Measurements from ENCODE around the gene NDUFS2. TPM values are rescaled to one million over a fixed set of nuclear protein-coding genes. Genes with fewer than 3 reads are reported as not detected.
A peak's percentile ranks its signal among the peaks of the same experiment; 100 is the strongest.
"Not testable (repeated sequence)": the region's sequence is repeated elsewhere in the genome, so short reads cannot be mapped to it uniquely, and the experiment has no call there.

NDUFS2 gene
- total RNA-seq, 1 donor from 2014 or later, result 334 TPM

DNA sequence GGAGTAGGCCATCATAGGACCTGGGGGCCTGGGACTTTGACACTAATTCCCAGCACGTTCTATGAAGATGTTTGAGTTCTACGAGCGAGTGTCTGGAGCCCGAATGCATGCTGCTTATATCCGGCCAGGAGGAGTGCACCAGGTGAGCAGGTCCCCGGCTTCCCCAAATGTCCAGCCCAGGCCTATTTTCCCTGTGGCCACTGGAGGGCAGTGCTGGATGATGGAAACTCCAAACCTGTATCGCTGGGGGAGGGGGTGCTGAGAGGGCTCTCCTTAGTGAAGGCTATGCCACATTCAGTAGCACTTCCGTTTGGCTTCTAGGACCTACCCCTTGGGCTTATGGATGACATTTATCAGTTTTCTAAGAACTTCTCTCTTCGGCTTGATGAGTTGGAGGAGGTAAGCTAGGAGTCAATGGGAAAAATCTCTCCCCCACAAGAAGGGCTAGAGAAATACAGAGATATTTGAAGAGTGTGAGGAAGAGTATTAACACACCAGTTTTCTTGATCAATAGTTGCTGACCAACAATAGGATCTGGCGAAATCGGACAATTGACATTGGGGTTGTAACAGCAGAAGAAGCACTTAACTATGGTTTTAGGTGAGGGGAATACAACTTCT, 7.7 kb downstream of the NDUFS2 start:
- intact Hi-C loops (cut with DNase I), result loop anchor here (2.0 to 5.0 kb wide), 2 partner anchors 15 to 172 kb away; no protein-coding TSS in a partner anchor
- peak; percentile 44 for ATAC-seq
- DNase-seq (ENCODE audit: missing footprints), result peak; percentile 87

DNA sequence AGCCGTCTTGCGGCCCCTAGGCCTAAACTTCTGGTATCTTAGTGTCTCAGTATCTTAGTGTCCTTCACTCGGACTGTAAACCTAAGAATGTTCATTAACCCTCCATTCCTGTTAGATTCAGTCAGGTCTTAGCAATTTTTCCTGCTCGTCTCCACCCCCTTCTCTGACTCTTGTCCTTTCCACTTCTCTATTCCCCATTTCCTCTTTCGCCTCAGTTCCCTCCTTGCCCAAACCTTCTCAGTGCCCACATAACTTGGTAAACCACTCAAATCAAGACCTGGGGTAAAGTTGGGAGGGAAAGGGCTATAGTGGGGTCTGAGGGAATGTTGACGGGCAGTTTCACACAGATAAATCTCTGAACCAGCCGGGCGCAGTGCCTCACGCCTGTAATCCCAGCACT, 12.2 kb downstream of the NDUFS2 start:
- DNase-seq (ENCODE audit: missing footprints) (no peak), ATAC-seq (no peak)
- intact Hi-C loops (cut with DNase I), result no loop called here

DNA sequence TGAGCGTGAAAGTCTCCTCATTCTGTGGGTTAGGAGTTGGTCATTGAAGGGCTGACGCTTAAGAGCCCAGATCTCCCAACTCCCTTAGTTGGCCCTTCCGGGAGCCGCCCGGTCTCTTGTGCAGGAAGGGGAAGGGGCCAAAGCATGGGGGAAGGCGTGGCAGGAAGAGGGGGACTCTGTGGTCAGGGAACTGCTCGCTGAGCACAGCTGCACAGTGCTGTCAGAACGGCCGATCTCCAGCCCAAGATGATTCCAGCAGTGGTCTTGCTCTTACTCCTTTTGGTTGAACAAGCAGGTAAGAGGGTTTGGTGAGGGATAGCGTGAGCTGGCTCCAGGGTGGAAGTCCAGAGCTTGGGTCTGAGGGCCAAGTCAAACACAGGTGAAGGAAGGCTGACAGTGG, 12.9 kb downstream of the NDUFS2 start, which contains the start of gene FCER1G:
Gene FCER1G, plus strand, starts transcription at position 220 of the 400 bp plus-strand sequence. Its CDS starts 27 bp downstream, at position 247.
- peak; percentile 66 for ATAC-seq
- DNase-seq (ENCODE audit: missing footprints), result peak; percentile 91
- intact Hi-C loops (cut with DNase I), result no loop called here

DNA sequence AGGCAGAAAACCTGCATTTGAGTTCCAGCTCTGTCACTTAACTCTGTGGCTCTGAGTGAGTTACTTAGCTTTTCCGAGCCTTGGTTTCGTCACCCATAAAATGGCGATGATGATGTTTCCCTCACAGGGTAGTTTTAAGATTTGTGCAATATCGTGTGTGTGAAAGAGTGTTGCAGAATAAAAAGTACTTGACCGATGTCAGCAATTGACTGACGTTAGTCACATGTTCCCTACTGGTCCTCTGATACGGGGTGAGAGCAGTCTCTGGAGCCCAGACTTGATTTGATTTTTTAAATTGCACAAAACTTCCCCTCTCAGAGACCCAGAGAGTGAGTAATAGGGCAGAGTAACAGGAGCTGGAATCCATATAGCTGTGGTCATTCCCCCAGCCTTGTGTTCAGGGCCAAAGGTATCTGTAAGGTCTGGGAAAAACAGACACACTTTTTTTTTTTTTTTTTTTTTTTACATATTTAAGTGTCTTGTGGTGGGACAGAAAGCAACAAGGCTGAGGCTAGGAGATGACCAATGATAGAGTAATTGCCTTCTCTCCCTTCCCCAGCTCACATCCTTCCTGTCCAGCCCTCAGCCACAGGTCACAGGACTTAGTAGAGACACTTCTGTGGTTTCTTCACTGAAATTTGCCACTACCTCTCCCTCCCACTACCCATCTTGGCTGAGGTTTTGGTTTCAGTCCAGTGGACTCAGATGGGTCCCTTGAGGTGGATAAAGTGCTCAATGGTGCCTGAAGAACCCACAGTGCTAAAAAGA, 15.0 kb downstream of the NDUFS2 start:
- peak; percentile 44 for ATAC-seq
- no peak for DNase-seq (ENCODE audit: missing footprints)
- intact Hi-C loops (cut with DNase I), result no loop called here

DNA sequence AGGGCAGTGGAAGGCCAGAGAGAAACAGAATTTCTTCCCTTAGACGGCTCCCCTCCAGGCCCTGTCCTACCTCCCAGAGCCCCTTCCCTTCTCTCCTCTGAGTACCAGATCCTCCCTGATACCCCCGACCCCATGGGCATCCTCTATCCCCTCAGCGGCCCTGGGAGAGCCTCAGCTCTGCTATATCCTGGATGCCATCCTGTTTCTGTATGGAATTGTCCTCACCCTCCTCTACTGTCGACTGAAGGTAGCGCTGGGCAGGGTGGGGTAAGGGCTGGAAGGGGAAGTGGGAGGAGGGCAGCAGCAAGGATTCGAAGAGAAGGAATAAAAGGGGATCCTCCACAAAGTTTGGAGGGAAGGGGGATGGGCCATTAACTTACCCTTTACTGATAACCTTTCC, 15.7 kb downstream of the NDUFS2 start:
- DNase-seq (ENCODE audit: missing footprints), result no peak
- peak; percentile 2 for ATAC-seq
- intact Hi-C loops (cut with DNase I), result no loop called here

DNA sequence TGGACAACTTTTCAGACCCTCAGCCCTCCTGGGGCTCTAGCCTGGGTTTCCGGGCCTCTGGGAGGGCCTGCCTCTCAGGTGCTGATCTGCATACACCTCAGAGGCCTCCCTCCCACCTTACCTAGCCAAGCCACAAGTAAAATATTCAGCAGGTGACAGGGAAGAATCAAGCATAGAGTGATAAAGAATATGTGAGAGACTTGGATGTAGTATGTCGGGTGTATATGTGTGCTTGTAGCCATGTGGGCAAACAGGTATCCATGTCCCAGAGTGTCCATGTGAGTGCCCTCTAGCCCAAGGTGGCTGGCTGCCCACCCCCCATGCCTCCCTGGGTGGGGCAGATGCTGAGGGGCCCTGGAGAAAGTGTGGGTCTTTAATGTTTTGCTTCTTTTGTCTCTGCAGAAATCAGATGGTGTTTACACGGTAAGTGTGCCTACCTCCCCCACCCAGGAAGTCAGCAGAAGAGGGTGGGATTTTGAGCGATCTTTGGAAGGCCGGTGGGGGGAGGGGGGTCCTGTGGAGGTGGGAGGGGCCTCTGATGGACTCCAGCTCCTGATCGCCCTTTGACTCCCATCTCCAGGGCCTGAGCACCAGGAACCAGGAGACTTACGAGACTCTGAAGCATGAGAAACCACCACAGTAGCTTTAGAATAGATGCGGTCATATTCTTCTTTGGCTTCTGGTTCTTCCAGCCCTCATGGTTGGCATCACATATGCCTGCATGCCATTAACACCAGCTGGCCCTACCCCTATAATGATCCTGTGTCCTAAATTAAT, 16.3 kb downstream of the NDUFS2 start:
- no peak for ATAC-seq
- no peak for DNase-seq (ENCODE audit: missing footprints)
- intact Hi-C loops (cut with DNase I), result no loop called here

DNA sequence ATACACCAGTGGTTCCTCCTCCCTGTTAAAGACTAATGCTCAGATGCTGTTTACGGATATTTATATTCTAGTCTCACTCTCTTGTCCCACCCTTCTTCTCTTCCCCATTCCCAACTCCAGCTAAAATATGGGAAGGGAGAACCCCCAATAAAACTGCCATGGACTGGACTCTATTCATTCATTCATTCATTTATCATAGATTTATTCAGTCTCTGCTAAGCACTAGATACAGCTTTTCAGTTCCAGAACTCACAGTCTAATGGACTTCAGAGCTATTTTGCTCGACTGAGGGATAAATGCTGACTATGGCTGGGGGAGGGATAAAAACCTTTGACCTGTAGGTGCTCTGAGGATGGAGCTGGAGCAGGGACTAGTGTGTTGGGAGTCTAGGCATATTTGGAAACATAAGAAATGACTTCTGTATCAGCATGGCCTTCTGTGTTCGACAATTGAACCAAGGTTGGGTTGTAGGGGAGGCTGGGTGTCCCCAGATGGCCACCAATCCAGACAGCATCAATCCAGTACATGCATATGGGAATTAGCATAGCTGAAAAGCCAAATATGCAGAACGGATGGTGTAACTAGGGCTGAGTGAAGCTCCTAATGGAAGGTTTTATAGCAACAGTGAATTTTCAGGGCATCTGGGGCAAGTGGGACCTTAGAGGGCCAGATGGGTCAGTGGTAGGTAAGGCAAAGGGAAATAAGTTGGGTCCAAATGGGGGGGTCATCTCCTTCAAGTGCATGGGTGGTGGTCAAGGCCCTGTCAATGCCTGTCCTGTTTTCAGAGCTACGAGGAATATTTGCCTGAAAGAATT, 17.1 kb downstream of the NDUFS2 start:
- intact Hi-C loops (cut with DNase I), result no loop called here
- DNase-seq (ENCODE audit: missing footprints), result no peak
- no peak for ATAC-seq

DNA sequence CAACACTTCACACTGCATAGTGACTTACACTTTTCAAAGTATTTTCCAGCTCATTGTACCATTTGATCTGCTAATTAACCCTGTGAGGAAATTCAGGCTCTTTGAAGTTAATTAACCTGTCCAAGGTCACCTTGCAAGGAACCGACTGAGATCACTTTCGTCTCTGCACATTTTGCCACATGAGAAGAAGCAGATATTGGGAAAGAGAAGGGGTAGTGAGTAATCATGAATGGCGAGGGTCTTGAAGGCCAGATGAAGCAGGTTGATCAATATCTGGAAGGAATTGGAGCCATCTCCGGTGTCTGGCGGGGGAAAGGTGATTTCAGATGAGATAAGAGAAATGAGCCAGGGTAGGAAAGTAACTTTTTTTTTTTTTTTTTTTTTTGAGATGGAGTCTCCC, 17.8 kb downstream of the NDUFS2 start:
- intact Hi-C loops (cut with DNase I), result no loop called here
- no peak for DNase-seq (ENCODE audit: missing footprints)
- ATAC-seq, result no peak

DNA sequence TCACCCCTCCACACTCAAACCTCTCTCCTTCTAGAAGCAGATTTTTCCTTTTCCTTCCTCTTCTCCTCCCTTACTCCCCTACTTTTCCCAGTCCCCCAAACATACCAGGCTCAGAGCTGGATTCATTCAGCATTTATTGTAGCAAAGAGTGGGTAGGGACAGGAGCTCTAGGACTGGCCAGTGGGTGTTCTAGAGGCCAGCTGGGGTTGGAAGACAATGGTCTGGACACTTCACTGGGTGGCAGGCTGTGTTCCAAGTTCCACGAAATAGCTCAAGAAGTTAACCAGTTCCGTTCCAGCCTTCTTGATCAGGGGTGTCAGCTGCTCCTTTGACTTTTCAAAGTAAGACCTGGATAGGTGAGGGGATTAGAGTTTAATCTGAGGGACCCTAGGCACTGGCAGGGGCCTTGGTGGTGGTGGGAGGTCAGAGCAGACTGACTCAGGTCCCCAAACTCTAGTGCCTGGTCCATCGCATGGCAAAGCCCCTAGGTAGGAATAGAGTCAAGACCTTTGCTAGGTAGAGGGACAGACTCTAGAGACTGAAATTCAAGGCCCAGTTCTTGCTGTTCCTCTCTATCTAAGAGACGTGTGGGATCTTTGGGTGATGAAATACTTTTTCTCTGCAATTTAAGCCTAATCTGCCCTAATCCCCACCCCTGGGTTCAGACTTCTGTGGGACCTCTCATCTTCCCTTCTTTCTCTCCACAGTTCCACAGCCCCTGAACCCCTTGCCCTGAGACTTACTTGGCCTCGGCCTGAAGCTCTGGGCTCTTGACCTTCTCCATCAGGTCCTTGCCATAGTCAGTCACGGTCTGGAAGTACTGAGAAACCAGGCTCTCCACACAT, 20.2 kb downstream of the NDUFS2 start:
- no peak for DNase-seq (ENCODE audit: missing footprints)
- ATAC-seq, result no peak
- intact Hi-C loops (cut with DNase I), result no loop called here

DNA sequence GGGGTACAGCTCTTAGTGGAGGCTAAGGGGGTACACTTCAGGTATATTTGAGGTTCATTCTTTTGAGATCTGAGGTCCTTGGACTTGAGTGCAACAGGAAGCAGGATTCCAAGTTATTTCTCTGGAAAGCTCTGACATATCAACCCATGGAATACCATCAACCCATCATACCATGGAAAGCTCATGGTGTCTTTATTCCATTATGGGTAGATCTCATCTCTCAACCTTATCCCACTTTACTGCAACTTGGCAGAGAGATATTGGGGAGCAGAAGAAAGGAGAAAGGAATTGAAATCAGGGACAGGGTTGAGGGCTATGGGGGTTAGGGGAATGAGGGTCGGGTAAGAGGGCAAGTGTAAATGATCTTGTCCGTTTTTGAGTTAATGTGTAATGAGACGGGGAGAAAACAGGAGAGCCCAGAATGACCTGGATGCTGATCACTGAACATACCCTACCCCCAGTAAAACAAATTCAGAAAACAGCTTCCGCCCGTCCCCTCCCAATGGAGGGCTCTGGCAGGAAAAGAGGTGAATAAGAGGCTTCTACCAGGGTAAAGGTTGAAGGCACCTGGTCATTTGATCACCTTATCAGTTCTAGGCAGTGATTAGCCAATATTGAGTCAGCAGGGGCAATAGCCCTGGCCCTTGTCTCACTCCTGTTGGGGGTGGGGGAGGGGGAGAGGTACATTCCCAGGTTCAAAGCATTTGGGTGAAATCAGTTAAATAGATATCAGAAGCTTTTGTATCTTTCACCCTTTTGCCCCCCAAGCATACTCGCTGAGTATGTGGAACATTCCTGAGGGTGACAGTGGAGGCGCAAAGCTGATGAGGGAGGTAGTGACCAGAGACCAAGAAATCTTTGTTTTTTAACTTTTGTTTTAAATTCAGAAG, 21.9 kb downstream of the NDUFS2 start:
- DNase-seq (ENCODE audit: missing footprints), result no peak
- intact Hi-C loops (cut with DNase I), result loop anchor here (2.0 kb wide), 1 partner anchor 13 kb away; no protein-coding TSS in a partner anchor
- ATAC-seq, result no peak

DNA sequence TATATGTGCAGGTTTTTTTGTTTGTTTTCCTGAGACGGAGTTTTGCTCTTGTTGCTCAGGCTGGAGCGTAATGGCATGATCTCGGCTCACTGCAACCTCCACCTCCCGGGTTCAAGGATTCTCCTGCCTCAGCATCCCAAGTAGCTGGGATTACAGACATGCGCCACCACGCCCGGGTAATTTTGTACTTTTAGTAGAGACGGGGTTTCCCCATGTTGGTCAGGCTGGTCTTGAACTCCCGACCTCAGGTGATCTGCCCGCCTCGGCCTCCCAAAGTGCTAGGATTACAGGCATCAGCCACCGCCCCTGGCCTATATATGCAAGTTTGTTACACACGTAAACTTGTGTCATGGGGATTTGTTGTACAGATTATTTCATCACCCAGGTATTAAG, 22.5 kb downstream of the NDUFS2 start:
- not testable (repeated sequence) for ATAC-seq; DNase-seq (ENCODE audit: missing footprints)
- intact Hi-C loops (cut with DNase I), result loop anchor here (2.0 to 5.0 kb wide), 2 partner anchors 14 to 143 kb away; partner anchors contain the start of gene CFAP126

DNA sequence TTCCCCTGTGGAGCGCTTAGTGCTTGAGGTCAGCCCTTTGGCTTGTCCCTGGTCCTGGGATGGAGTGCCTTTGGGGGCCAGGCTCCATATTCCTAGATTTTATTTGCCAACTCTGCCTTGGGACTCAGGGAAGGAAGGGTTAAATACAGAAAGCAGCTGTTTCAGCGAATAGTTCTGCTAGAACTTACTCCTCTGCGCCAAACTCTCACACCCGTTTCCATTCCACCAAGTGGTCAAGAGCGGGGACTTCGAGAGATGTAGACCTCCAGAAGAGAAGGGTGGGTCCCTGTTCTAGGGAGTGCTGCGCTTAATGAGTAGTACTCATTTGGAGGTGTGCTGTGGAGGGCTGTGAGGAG, 23.0 kb downstream of the NDUFS2 start:
- ATAC-seq (no peak), DNase-seq (ENCODE audit: missing footprints) (no peak)
- intact Hi-C loops (cut with DNase I), result loop anchor here (2.0 to 5.0 kb wide), 2 partner anchors 14 to 142 kb away; partner anchors contain the start of gene CFAP126

DNA sequence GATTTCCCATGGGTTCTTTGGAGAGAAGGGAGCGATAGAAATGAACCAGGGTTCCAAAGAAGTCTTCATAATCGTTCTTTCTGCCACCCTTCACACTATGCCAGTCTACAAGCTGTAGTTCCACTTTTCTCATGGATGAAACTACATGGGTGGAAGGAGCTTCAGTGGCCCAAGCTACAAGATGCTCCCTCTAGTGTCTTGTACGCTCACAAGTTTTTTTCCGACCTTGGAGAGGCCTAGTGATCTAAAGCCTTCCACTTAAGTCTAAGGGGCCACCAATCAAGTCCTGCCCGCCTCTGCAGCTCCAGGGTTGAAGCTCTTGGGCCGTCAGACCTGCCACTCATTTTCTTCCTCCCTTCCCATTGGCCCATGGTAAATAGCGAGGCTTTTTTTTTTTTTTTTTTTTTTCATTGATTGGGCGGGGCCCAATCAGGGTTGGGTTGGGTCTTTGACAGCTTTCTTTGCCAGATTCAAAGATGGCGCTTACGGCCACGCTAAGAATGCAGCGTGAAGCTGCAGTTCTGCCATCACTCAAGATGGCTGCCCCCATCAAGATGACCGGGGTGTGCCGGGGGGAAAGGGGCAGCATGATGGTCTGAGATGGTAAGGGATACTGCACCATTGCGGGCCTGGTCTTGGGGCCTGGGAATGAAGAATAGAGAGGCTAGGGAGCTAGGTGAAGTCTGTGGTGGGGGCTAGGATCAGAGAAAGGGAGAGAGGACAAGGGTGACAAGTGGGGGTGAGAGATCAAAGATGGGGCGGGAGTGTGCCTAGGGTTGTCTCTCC, 23.6 kb downstream of the NDUFS2 start, which contains the start of gene TOMM40L:
Gene TOMM40L, plus strand, starts transcription at position 527 of the 786 bp plus-strand sequence. CDS start 430 bp downstream, outside the sequence.
- ATAC-seq, result peak; percentile 97
- intact Hi-C loops (cut with DNase I), result loop anchor here (2.0 to 5.0 kb wide), 4 partner anchors 15 to 157 kb away; partner anchors contain the start of genes CFAP126 and SDHC
- DNase-seq (ENCODE audit: missing footprints), result peak; percentile 93

DNA sequence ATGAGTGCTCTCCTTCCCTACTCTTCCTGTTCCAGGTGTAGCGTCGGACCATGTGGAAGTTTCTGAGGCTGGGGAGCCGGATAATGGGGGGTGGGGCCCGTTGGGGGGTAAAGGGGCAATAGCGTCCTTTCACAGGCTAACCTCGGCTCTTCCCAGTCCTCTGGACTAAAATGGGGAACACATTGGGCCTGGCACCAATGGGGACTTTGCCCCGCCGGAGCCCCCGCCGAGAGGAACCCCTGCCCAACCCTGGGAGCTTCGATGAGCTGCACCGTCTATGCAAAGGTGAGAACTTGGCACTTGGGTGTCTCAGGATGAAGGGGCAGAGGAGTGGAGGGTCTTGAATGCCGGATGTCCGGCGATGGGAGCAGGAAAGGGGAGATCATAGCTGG, 24.1 kb downstream of the NDUFS2 start:
- DNase-seq (ENCODE audit: missing footprints), result no peak
- no peak for ATAC-seq
- intact Hi-C loops (cut with DNase I), result loop anchor here (2.0 to 5.0 kb wide), 3 partner anchors 88 to 156 kb away; partner anchors contain the start of genes CFAP126 and SDHC

DNA sequence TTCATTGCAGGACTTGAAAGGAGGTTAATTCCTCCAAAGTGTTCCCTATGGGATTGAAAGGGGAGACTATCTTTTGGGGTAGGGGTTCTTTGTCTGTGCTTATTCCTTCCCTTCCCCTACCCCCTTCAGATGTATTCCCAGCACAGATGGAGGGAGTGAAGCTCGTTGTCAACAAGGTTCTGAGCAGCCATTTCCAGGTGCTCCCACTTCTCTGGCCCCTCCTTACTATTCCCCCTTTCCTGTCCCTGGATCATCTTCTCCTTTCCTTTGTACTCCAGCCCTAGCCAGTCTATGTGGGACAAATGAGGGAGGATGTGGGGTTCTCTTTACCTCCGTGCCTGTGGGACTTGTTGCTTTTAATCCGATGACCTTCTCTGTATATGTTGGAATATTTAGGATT, 24.6 kb downstream of the NDUFS2 start:
- DNase-seq (ENCODE audit: missing footprints), result no peak
- no peak for ATAC-seq
- intact Hi-C loops (cut with DNase I), result loop anchor here (1.0 to 5.0 kb wide), 4 partner anchors 65 to 156 kb away; partner anchors contain the start of genes CFAP126 and SDHC

Measured in Right ventricle myocardium inferior (tissue), 1 donor.